C4-2B (cell line): ENCODE measurements around the gene HELLS.

Experiments
- ZFX ChIP-seq: fragments of 450-650 bp; IDR thresholded peaks from 2 replicates; pipeline ENCODE4 v1.6.1; 2017
- TF ChIP-seq, protein P1 (sequence below): fragments of 450-650 bp; conservative IDR thresholded peaks from 2 replicates; pipeline ENCODE4 v1.5.1; 2017; ENCODE audit warnings: mild to moderate bottlenecking

DNA sequence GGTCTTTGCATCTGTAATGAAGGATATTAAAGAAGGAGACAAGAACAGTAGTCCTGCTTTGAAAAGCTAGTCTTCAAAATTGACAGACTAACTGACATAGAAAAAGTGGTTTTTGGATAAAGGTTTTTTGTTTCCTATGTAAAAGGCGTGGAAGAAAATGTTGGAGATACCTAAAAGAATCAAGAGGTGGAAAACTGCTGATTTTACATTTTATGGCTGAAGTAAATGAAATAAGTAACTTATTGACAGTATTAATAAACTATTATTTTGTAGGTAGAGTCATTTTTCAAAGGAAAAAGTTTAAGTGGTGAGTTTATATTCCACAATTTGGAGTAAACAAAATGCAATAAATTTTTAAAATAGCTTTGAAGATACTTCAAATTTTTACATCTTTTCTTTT, 12.6 kb upstream of the HELLS start:
- TF ChIP-seq, protein P1, sequence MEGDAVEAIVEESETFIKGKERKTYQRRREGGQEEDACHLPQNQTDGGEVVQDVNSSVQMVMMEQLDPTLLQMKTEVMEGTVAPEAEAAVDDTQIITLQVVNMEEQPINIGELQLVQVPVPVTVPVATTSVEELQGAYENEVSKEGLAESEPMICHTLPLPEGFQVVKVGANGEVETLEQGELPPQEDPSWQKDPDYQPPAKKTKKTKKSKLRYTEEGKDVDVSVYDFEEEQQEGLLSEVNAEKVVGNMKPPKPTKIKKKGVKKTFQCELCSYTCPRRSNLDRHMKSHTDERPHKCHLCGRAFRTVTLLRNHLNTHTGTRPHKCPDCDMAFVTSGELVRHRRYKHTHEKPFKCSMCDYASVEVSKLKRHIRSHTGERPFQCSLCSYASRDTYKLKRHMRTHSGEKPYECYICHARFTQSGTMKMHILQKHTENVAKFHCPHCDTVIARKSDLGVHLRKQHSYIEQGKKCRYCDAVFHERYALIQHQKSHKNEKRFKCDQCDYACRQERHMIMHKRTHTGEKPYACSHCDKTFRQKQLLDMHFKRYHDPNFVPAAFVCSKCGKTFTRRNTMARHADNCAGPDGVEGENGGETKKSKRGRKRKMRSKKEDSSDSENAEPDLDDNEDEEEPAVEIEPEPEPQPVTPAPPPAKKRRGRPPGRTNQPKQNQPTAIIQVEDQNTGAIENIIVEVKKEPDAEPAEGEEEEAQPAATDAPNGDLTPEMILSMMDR, result no peak
- no peak for TF ChIP-seq ZFX
